ENCODE measurements around the gene SRP54. TPM values are rescaled to one million over a fixed set of nuclear protein-coding genes. Genes with fewer than 3 reads are reported as not detected.
A peak's percentile ranks its signal among the peaks of the same experiment; 100 is the strongest.

Gene SRP54
- polyA plus RNA-seq, 2 donors: 17.1 to 29.7 TPM

GRCh38 chr14:35043046-35043445 lies 60.3 kb downstream of the SRP54 start:
- Histone ChIP-seq H3K27ac (ENCODE audit: low read depth in 2 of 2, low read length in 1 of 2) (no peak overlapping the region), H3K36me3 (ENCODE audit: control insufficient read depth in 2 of 2, insufficient read depth in 2 of 2, low read length in 1 of 2) (no peaks in the 10 kb centered on the region), H3K9me3 (ENCODE audit: control insufficient read depth in 2 of 2, insufficient read depth in 1 of 2, low read depth in 1 of 2, low read length in 1 of 2) (no peaks in the 10 kb centered on the region), H3K27me3 (ENCODE audit: control insufficient read depth in 1 of 2, insufficient read depth in 2 of 2, low read length in 2 of 2) (no peaks in the 10 kb centered on the region), H3K4me1 (ENCODE audit: control insufficient read depth in 2 of 2, insufficient read depth in 2 of 2, low read length in 1 of 2) (no peaks in the 10 kb centered on the region), H3K4me3 (ENCODE audit: low read depth in 1 of 2, low read length in 2 of 2) (no peak overlapping the region)
- 90 to 91% methylated on average over 2 of the region's 2 CpGs for WGBS, 2 donors

GRCh38 chr14:35044939-35045797 lies 62.4 kb downstream of the SRP54 start:
- no peaks in the 10 kb centered on the region for H3K36me3 ChIP-seq (ENCODE audit: control insufficient read depth in 2 of 2, insufficient read depth in 2 of 2, low read length in 1 of 2)
- H3K4me1 ChIP-seq (ENCODE audit: control insufficient read depth in 2 of 2, insufficient read depth in 2 of 2, low read length in 1 of 2): no peaks in the 10 kb centered on the region
- WGBS, 2 donors: 15 to 20% methylated on average over 8 of the region's 8 CpGs
- peak overlapping the region; percentile 63 to 75 for H3K4me3 ChIP-seq (ENCODE audit: low read depth in 1 of 2, low read length in 2 of 2)
- H3K9me3 ChIP-seq (ENCODE audit: control insufficient read depth in 2 of 2, insufficient read depth in 1 of 2, low read depth in 1 of 2, low read length in 1 of 2): no peaks in the 10 kb centered on the region
- H3K27ac ChIP-seq (ENCODE audit: low read depth in 2 of 2, low read length in 1 of 2): peak overlapping the region; percentile 97 to 98
- H3K27me3 ChIP-seq (ENCODE audit: control insufficient read depth in 1 of 2, insufficient read depth in 2 of 2, low read length in 2 of 2): no peaks in the 10 kb centered on the region

GRCh38 chr14:35045798-35046047 lies 62.9 kb downstream of the SRP54 start:
- Histone ChIP-seq H3K27ac (ENCODE audit: low read depth in 2 of 2, low read length in 1 of 2) (peak overlapping the region; percentile 97 to 98), H3K4me1 (ENCODE audit: control insufficient read depth in 2 of 2, insufficient read depth in 2 of 2, low read length in 1 of 2) (no peaks in the 10 kb centered on the region), H3K27me3 (ENCODE audit: control insufficient read depth in 1 of 2, insufficient read depth in 2 of 2, low read length in 2 of 2) (no peaks in the 10 kb centered on the region), H3K9me3 (ENCODE audit: control insufficient read depth in 2 of 2, insufficient read depth in 1 of 2, low read depth in 1 of 2, low read length in 1 of 2) (no peaks in the 10 kb centered on the region), H3K36me3 (ENCODE audit: control insufficient read depth in 2 of 2, insufficient read depth in 2 of 2, low read length in 1 of 2) (no peaks in the 10 kb centered on the region), H3K4me3 (ENCODE audit: low read depth in 1 of 2, low read length in 2 of 2) (peak overlapping the region; percentile 63 to 75)
- 1 to 2% methylated on average over 6 of the region's 6 CpGs for WGBS, 2 donors

GRCh38 chr14:35046048-35046750 lies 63.4 kb downstream of the SRP54 start, which contains the start of gene FAM177A1:
TSS of gene FAM177A1 (plus strand) at chr14:35046272. CDS start at chr14:35046464, 192 bp downstream.
- Histone ChIP-seq H3K27ac (ENCODE audit: low read depth in 2 of 2, low read length in 1 of 2) (peak within 1 kb of the TSS; percentile 98 to 100), H3K36me3 (ENCODE audit: control insufficient read depth in 2 of 2, insufficient read depth in 2 of 2, low read length in 1 of 2) (no peaks in the 10 kb centered on the region), H3K27me3 (ENCODE audit: control insufficient read depth in 1 of 2, insufficient read depth in 2 of 2, low read length in 2 of 2) (no peaks in the 10 kb centered on the region), H3K4me1 (ENCODE audit: control insufficient read depth in 2 of 2, insufficient read depth in 2 of 2, low read length in 1 of 2) (no peaks in the 10 kb centered on the region), H3K4me3 (ENCODE audit: low read depth in 1 of 2, low read length in 2 of 2) (peak within 1 kb of the TSS; percentile 75 to 86), H3K9me3 (ENCODE audit: control insufficient read depth in 2 of 2, insufficient read depth in 1 of 2, low read depth in 1 of 2, low read length in 1 of 2) (no peaks in the 10 kb centered on the region)
- WGBS, 2 donors: 0 to 1% methylated on average over 50 to 77 of the region's 77 CpGs

- Histone ChIP-seq H3K9me3 (ENCODE audit: control insufficient read depth in 2 of 2, insufficient read depth in 1 of 2, low read depth in 1 of 2, low read length in 1 of 2) (no peaks in the 10 kb centered on the region), H3K4me3 (ENCODE audit: low read depth in 1 of 2, low read length in 2 of 2) (peak overlapping the region; percentile 75 to 86), H3K27me3 (ENCODE audit: control insufficient read depth in 1 of 2, insufficient read depth in 2 of 2, low read length in 2 of 2) (no peaks in the 10 kb centered on the region), H3K4me1 (ENCODE audit: control insufficient read depth in 2 of 2, insufficient read depth in 2 of 2, low read length in 1 of 2) (no peaks in the 10 kb centered on the region), H3K36me3 (ENCODE audit: control insufficient read depth in 2 of 2, insufficient read depth in 2 of 2, low read length in 1 of 2) (peaks cover 0 to 3% of the 10 kb centered on the region in 2 donors), H3K27ac (ENCODE audit: low read depth in 2 of 2, low read length in 1 of 2) (peak overlapping the region; percentile 98 to 100)
- WGBS, 2 donors: 20 to 22% methylated on average over 23 of the region's 23 CpGs
These were observed 64.2 kb downstream of the SRP54 start for GRCh38 chr14:35046751-35047536.

- no peaks in the 10 kb centered on the region for H3K9me3 ChIP-seq (ENCODE audit: control insufficient read depth in 2 of 2, insufficient read depth in 1 of 2, low read depth in 1 of 2, low read length in 1 of 2)
- 64 to 77% methylated on average over 4 of the region's 4 CpGs for WGBS, 2 donors
- H3K27me3 ChIP-seq (ENCODE audit: control insufficient read depth in 1 of 2, insufficient read depth in 2 of 2, low read length in 2 of 2): no peaks in the 10 kb centered on the region
- peaks cover 0 to 3% of the 10 kb centered on the region in 2 donors for H3K36me3 ChIP-seq (ENCODE audit: control insufficient read depth in 2 of 2, insufficient read depth in 2 of 2, low read length in 1 of 2)
- H3K4me1 ChIP-seq (ENCODE audit: control insufficient read depth in 2 of 2, insufficient read depth in 2 of 2, low read length in 1 of 2): no peaks in the 10 kb centered on the region
- H3K4me3 ChIP-seq (ENCODE audit: low read depth in 1 of 2, low read length in 2 of 2): no peak overlapping the region
- no peak overlapping the region for H3K27ac ChIP-seq (ENCODE audit: low read depth in 2 of 2, low read length in 1 of 2)
These were observed 65.3 kb downstream of the SRP54 start for GRCh38 chr14:35047976-35048513.

- H3K9me3 ChIP-seq (ENCODE audit: control insufficient read depth in 2 of 2, insufficient read depth in 1 of 2, low read depth in 1 of 2, low read length in 1 of 2): no peaks in the 10 kb centered on the region
- no peaks in the 10 kb centered on the region for H3K27me3 ChIP-seq (ENCODE audit: control insufficient read depth in 1 of 2, insufficient read depth in 2 of 2, low read length in 2 of 2)
- H3K27ac ChIP-seq (ENCODE audit: low read depth in 2 of 2, low read length in 1 of 2): no peak overlapping the region
- no peak overlapping the region for H3K4me3 ChIP-seq (ENCODE audit: low read depth in 1 of 2, low read length in 2 of 2)
- WGBS, 2 donors: 0 to 2% methylated on average over 1 of the region's 1 CpG
- no peaks in the 10 kb centered on the region for H3K4me1 ChIP-seq (ENCODE audit: control insufficient read depth in 2 of 2, insufficient read depth in 2 of 2, low read length in 1 of 2)
- peaks cover 0 to 6% of the 10 kb centered on the region in 2 donors for H3K36me3 ChIP-seq (ENCODE audit: control insufficient read depth in 2 of 2, insufficient read depth in 2 of 2, low read length in 1 of 2)
These were observed 67.9 kb downstream of the SRP54 start for GRCh38 chr14:35050652-35051051.

GRCh38 chr14:35051796-35052195 lies 69.0 kb downstream of the SRP54 start:
- Histone ChIP-seq H3K27me3 (ENCODE audit: control insufficient read depth in 1 of 2, insufficient read depth in 2 of 2, low read length in 2 of 2) (no peaks in the 10 kb centered on the region), H3K9me3 (ENCODE audit: control insufficient read depth in 2 of 2, insufficient read depth in 1 of 2, low read depth in 1 of 2, low read length in 1 of 2) (no peaks in the 10 kb centered on the region), H3K36me3 (ENCODE audit: control insufficient read depth in 2 of 2, insufficient read depth in 2 of 2, low read length in 1 of 2) (peaks cover 0 to 6% of the 10 kb centered on the region in 2 donors), H3K4me3 (ENCODE audit: low read depth in 1 of 2, low read length in 2 of 2) (no peak overlapping the region), H3K4me1 (ENCODE audit: control insufficient read depth in 2 of 2, insufficient read depth in 2 of 2, low read length in 1 of 2) (no peaks in the 10 kb centered on the region), H3K27ac (ENCODE audit: low read depth in 2 of 2, low read length in 1 of 2) (no peak overlapping the region)
- 72 to 85% methylated on average over 1 of the region's 1 CpG for WGBS, 2 donors

GRCh38 chr14:35052637-35053036 lies 69.8 kb downstream of the SRP54 start:
- Histone ChIP-seq H3K36me3 (ENCODE audit: control insufficient read depth in 2 of 2, insufficient read depth in 2 of 2, low read length in 1 of 2) (peaks cover 0 to 6% of the 10 kb centered on the region in 2 donors), H3K27me3 (ENCODE audit: control insufficient read depth in 1 of 2, insufficient read depth in 2 of 2, low read length in 2 of 2) (no peaks in the 10 kb centered on the region), H3K9me3 (ENCODE audit: control insufficient read depth in 2 of 2, insufficient read depth in 1 of 2, low read depth in 1 of 2, low read length in 1 of 2) (no peaks in the 10 kb centered on the region), H3K27ac (ENCODE audit: low read depth in 2 of 2, low read length in 1 of 2) (no peak overlapping the region), H3K4me1 (ENCODE audit: control insufficient read depth in 2 of 2, insufficient read depth in 2 of 2, low read length in 1 of 2) (no peaks in the 10 kb centered on the region), H3K4me3 (ENCODE audit: low read depth in 1 of 2, low read length in 2 of 2) (no peak overlapping the region)
- WGBS, 2 donors: 74 to 92% methylated on average over 2 of the region's 2 CpGs
